Ovary (tissue), 9 donors: ENCODE data around the gene USP32. TPM values are rescaled to one million over a fixed set of nuclear protein-coding genes. Genes with fewer than 3 reads are reported as not detected.

Source experiments
- DNase-seq, 5 donors: peaks; one replicate each; pipeline ENCODE4 v3.0.0-alpha.2; 2019 to 2020
- H3K27ac ChIP-seq, 2 donors: fragments of 200-600 bp; one replicate each; pipeline versions ENCODE4 v1.5.1 to v1.8.0; 2019 to 2022
- H3K27me3 ChIP-seq: fragments of 200-600 bp; one replicate; pipeline ENCODE4 v1.8.0; 2022
- H3K36me3 ChIP-seq: fragments of 200-600 bp; sonication (generic); one replicate; pipeline ENCODE4 v1.5.1; 2019
- H3K4me1 ChIP-seq: one replicate; pipeline ENCODE4 v1.8.1; 2013; ENCODE audit warnings: mild to moderate bottlenecking, moderate library complexity; ENCODE audit not compliant: insufficient read depth
- H3K4me3 ChIP-seq: fragments of 200-600 bp; sonication (generic); one replicate; pipeline ENCODE4 v1.5.1; 2017
- H3K9me3 ChIP-seq, 2 donors: fragments of 200-600 bp in 1 of 2; sonication (generic) in 1 of 2; one replicate each; pipeline versions ENCODE4 v1.5.1 to v1.8.1; 2013 to 2019; ENCODE audit warnings: mild to moderate bottlenecking in 1 of 2, moderate library complexity in 1 of 2
- CTCF ChIP-seq, 3 donors: fragments of 450-650 bp in 2 of 3; fragments of 200-600 bp in 1 of 3; IDR thresholded peaks; one replicate each; pipeline versions ENCODE4 v1.5.1 to v1.8.0; 2016 to 2022; ENCODE audit warnings: antibody characterized with exemption in 3 of 3, mild to moderate bottlenecking in 1 of 3
- EP300 ChIP-seq: sonication (generic); formaldehyde crosslinking; IDR thresholded peaks from one replicate; pipeline ENCODE4 v1.6.1; 2017; ENCODE audit warnings: antibody characterized with exemption
- POLR2A ChIP-seq: fragments of 450-650 bp; IDR thresholded peaks from one replicate; pipeline ENCODE4 v1.6.1; 2017; ENCODE audit warnings: antibody characterized with exemption, mild to moderate bottlenecking, moderate library complexity
- WGBS, 3 donors: extraction: QIAGEN DNeasy Blood & Tissue Kit in 1 of 3; methylation state at CpG; one replicate each; pipeline versions ENCODE4 v1.1.5 to v1.1.7; 2013 to 2017; 5-methylcytosine and 5-hydroxymethylcytosine counted together
- intact Hi-C, 4 donors: fragments of 100-400 bp; cut with DNase I; formaldehyde crosslinking; loops; one replicate each; pipeline versions ENCODE4 v1.11.0 to v1.15.1; 2022 to 2023
- polyA plus RNA-seq, 2 donors: library from polyadenylated mRNA; stranded (reverse); fragments of 200-250 nt in 1 of 2; fragments of 350-450 nt in 1 of 2; fragmentation: Illumina TruSeq in 1 of 2; extraction: RNeasy Lipid Tissue Mini Kit (QIAGEN cat#74804) in 1 of 2; gene quantifications; one replicate each; pipeline ENCODE4 v1.2.3, GENCODE V29; 2013 to 2014
- total RNA-seq, 7 donors: library from RNA; depleted of rRNA in 2 of 7; stranded (reverse); fragments of >200 nt in 2 of 7; fragmentation: NEBNext Ultra II Directional in 3 of 7; extraction: Animal tissue kit (Norgen Biotek cat#: 25700) in 3 of 7; gene quantifications; one replicate each; pipeline versions ENCODE4 v1.1.0 to v1.2.4, GENCODE V29; 2016 to 2023
- donor health status: DM: no; HTN: no; CAD: no; lungs with moderate emphysema.
- donor health status: DM: no; HTN: no; CAD: no.
- donor health status: Bipolar disorder and iron deficiency.
- donor health status: DM: yes; HTN: yes; CAD: no.
- donor health status: DM: no; HTN: no; CAD: no.
- donor health status: DM: yes; HTN: yes; CAD: no.

The USP32 gene
- total and polyA plus RNA-seq, 9 donors, result 8.7 to 37.6 (median 32.9) TPM

GRCh38 chr17:60391471-60392041 is 377 bp downstream of the USP32 start:
- Histone ChIP-seq H3K4me1 (peaks cover 4% of the 10 kb centered on the region), H3K4me3 (peak overlapping the region; percentile 64), H3K36me3 (no peaks in the 10 kb centered on the region), H3K27ac (peak overlapping the region; percentile 92 to 93), H3K27me3 (no peaks in the 10 kb centered on the region), H3K9me3 (no peaks in the 10 kb centered on the region)
- WGBS, 3 donors, result 0 to 1% (median 1%) methylated on average over 36 of the region's 36 CpGs
- TF ChIP-seq CTCF (IDR thresholded peaks at IDR 0.05), result no peak
- TF ChIP-seq EP300, result no peak
- no peak for TF ChIP-seq POLR2A
- intact Hi-C loops, result no loop called here
- no peak for DNase-seq

- peaks cover 6% of the 10 kb centered on the region for H3K4me1 ChIP-seq
- no peak for TF ChIP-seq POLR2A
- no peak for TF ChIP-seq EP300
- TF ChIP-seq CTCF (IDR thresholded peaks at IDR 0.05), result no peak
- WGBS, 3 donors, result 3 to 6% (median 4%) methylated on average over 15 of the region's 15 CpGs
Observed at GRCh38 chr17:60390925-60391470, 935 bp downstream of the USP32 start.

DNA sequence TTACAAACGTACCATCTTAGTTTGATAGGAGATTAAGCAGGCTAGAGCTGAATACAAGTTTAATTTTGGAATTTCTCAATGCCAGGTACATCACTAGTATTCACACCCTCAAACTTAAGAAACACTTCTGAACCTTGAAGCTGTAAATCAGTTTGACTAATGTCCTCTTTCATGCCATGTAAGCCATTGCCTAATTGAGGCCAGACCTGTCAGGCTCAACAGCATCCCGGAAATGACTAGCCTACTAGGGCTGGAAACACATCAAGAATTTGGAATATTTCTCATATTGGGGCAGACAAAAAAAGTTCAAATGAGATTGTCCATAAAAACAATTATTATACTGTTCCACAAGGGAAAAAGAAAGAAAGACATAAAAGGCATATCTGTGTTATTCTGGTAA is 1.7 kb downstream of the USP32 start:
- Histone ChIP-seq H3K27ac (no peak overlapping the region), H3K4me1 (peaks cover 6% of the 10 kb centered on the region)
- intact Hi-C loops, result no loop called here

More at GRCh38 chr17:60390925-60391470, 935 bp downstream of the USP32 start:
- H3K9me3 ChIP-seq, result no peaks in the 10 kb centered on the region
- H3K27ac ChIP-seq, result peak overlapping the region; percentile 92 to 93
- H3K27me3 ChIP-seq, result no peaks in the 10 kb centered on the region
- peak in 3 of 5 donors; percentile 13 to 28 (median 19) for DNase-seq
- H3K4me3 ChIP-seq, result peak overlapping the region; percentile 64
- intact Hi-C loops, result no loop called here
- H3K36me3 ChIP-seq, result no peaks in the 10 kb centered on the region

GRCh38 chr17:60388742-60389141 is 3.2 kb downstream of the USP32 start:
- Histone ChIP-seq H3K27me3 (no peaks in the 10 kb centered on the region), H3K36me3 (no peaks in the 10 kb centered on the region), H3K4me3 (no peak overlapping the region), H3K27ac (no peak overlapping the region), H3K9me3 (no peaks in the 10 kb centered on the region), H3K4me1 (peaks cover 6% of the 10 kb centered on the region)
- no peak for DNase-seq
- TF ChIP-seq POLR2A (no peak), EP300 (no peak), CTCF (IDR thresholded peaks at IDR 0.05) (no peak)
- intact Hi-C loops, result loop anchor here in 1 of 4 donors (10.0 kb wide), 1 partner anchor 64 kb away; no protein-coding TSS in a partner anchor
- 18 to 26% (median 21%) methylated on average over 3 of the region's 3 CpGs for WGBS, 3 donors

More for the DNA sequence above, 1.7 kb downstream of the USP32 start:
- H3K36me3 ChIP-seq, result no peaks in the 10 kb centered on the region
- no peaks in the 10 kb centered on the region for H3K9me3 ChIP-seq
- TF ChIP-seq POLR2A, result no peak
- TF ChIP-seq EP300, result no peak
- no peak for TF ChIP-seq CTCF (IDR thresholded peaks at IDR 0.05)
- H3K27me3 ChIP-seq, result no peaks in the 10 kb centered on the region
- 17 to 20% (median 19%) methylated on average over 2 of the region's 2 CpGs for WGBS, 3 donors
- no peak for DNase-seq
- no peak overlapping the region for H3K4me3 ChIP-seq
